ENCODE results near the gene LAX1. TPM values are rescaled to one million over a fixed set of nuclear protein-coding genes. Genes with fewer than 3 reads are reported as not detected.
"Not testable (repeated sequence)": the region's sequence is repeated elsewhere in the genome, so short reads cannot be mapped to it uniquely, and the experiment has no call there.

Gene LAX1
- total RNA-seq, 1 donor from 2014 or later: 15.2 TPM

DNA sequence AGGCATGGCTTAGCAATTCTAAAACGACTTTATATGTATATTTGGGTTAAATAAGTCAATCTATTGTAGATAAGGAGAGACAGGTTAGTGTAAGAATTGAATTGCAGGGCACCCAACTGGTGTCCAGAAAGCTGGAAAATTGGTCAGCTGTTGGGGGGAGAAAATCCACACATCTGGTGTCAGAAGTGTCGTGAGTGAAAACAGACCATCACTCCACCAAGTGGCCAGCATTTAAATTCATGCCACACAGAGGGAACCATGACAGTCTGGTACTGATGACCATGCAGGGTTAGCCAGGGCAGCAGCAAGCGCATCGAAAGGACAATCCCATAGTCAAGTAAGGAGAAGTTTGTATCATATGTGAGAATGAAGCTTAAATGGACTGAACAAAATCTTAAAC, 11.7 kb downstream of the LAX1 start:
- peaks cover 24% of the 10 kb centered on the region for H3K36me3 Mint-ChIP-seq (ENCODE audit: low read depth)
- DNase-seq (ENCODE audit: low spot score): no peak
- no peaks in the 10 kb centered on the region for H3K4me1 Mint-ChIP-seq (ENCODE audit: low read depth)
- peak overlapping the region; percentile 0 for H3K27ac Mint-ChIP-seq
- intact Hi-C loops (cut with micrococcal nuclease): no loop called here
- H3K4me3 Mint-ChIP-seq: no peak overlapping the region
- no peaks in the 10 kb centered on the region for H3K27me3 Mint-ChIP-seq (ENCODE audit: insufficient read depth)
- H3K9me3 Mint-ChIP-seq: no peaks in the 10 kb centered on the region

DNA sequence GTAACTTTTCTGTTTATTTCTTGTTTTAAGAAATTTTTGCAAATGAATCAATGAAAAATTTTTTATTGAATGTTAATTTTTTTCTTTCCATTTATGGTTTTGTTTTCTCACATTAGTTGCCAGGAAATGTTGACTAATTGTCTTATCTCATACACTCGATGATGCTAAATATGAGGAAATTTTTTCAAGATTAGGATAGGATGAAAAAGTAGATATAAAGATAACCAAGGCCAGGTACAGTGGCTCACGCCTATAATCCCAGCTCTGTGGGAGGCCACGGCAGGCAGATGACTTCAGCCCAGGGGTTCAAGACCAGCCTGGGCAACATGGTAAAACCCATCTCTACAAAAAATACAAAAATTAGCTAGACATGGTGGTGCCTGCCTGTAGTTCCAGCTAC, 12.6 kb downstream of the LAX1 start:
- H3K27ac Mint-ChIP-seq: no peak overlapping the region
- H3K27me3 Mint-ChIP-seq (ENCODE audit: insufficient read depth): no peaks in the 10 kb centered on the region
- H3K4me3 Mint-ChIP-seq: no peak overlapping the region
- peaks cover 23% of the 10 kb centered on the region for H3K36me3 Mint-ChIP-seq (ENCODE audit: low read depth)
- intact Hi-C loops (cut with micrococcal nuclease): no loop called here
- H3K4me1 Mint-ChIP-seq (ENCODE audit: low read depth): no peaks in the 10 kb centered on the region
- no peak for DNase-seq (ENCODE audit: low spot score)
- no peaks in the 10 kb centered on the region for H3K9me3 Mint-ChIP-seq

DNA sequence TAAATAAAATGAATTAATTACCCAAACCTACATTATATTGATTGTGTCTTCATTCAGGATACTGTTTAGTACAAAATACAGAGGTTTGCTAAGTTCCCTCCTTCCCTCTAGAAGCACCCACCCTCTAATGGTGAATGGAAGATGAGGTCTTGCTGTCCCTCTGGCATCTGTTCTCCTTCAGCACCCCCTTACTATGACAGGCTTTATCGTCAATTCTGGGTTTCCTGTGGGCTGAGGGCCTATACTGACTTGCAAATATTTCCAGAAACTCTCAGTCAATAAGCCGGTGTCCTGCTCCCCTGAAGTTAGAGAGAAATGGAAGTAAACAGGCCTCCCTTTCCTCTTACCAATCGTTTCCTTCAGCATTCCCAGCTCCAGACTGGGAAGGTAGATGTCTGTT, 13.2 kb downstream of the LAX1 start:
- Mint-ChIP-seq H3K4me3 (no peak overlapping the region), H3K4me1 (ENCODE audit: low read depth) (no peaks in the 10 kb centered on the region), H3K27ac (no peak overlapping the region), H3K27me3 (ENCODE audit: insufficient read depth) (no peaks in the 10 kb centered on the region), H3K9me3 (no peaks in the 10 kb centered on the region), H3K36me3 (ENCODE audit: low read depth) (peaks cover 23% of the 10 kb centered on the region)
- DNase-seq (ENCODE audit: low spot score): no peak
- intact Hi-C loops (cut with micrococcal nuclease): no loop called here

DNA sequence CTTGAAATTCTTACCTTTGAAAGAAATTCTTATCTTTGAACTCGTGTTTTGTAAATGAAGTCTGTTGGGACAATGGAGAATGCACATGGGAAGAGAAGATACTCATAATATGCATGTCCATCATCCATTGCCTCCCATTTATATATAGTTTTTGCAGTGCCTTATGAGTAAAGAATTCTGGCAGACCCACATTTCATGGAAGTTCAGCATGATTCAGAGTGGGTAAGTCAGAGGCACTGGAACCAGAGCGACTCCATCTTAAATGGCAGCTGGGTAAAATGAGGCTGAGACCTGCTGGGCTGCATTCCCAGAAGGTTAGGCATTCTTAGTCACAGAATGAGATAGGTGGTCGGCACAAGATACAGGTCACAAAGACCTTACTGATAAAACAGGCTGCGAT, 13.8 kb downstream of the LAX1 start:
- H3K27me3 Mint-ChIP-seq (ENCODE audit: insufficient read depth): no peaks in the 10 kb centered on the region
- intact Hi-C loops (cut with micrococcal nuclease): no loop called here
- no peak overlapping the region for H3K27ac Mint-ChIP-seq
- H3K36me3 Mint-ChIP-seq (ENCODE audit: low read depth): peaks cover 20% of the 10 kb centered on the region
- no peak for DNase-seq (ENCODE audit: low spot score)
- H3K4me3 Mint-ChIP-seq: no peak overlapping the region
- H3K4me1 Mint-ChIP-seq (ENCODE audit: low read depth): no peaks in the 10 kb centered on the region
- H3K9me3 Mint-ChIP-seq: no peaks in the 10 kb centered on the region

DNA sequence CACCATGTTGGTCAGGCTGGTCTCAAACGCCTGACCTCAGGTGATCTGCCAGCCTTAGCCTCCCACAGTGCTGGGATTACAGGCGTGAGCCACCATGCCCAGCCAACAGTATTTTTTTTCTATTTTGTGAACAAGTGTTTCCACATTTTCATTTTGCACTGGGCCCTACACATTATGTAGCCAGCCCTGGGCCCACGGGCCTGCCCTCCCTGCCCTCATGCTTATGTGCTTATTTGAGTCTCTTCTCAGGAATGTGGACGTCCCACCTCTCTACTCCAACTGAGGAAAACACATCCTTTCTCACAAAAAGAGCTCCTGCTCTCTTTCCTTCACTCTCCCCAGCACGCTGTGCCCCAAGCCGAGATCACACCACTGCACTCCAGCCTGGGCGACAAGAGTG, 17.0 kb downstream of the LAX1 start:
- no peaks in the 10 kb centered on the region for H3K4me1 Mint-ChIP-seq (ENCODE audit: low read depth)
- H3K4me3 Mint-ChIP-seq: no peak overlapping the region
- no peaks in the 10 kb centered on the region for H3K36me3 Mint-ChIP-seq (ENCODE audit: low read depth)
- intact Hi-C loops (cut with micrococcal nuclease): no loop called here
- H3K9me3 Mint-ChIP-seq: no peaks in the 10 kb centered on the region
- peaks cover 2% of the 10 kb centered on the region for H3K27me3 Mint-ChIP-seq (ENCODE audit: insufficient read depth)
- no peak for DNase-seq (ENCODE audit: low spot score)
- no peak overlapping the region for H3K27ac Mint-ChIP-seq

DNA sequence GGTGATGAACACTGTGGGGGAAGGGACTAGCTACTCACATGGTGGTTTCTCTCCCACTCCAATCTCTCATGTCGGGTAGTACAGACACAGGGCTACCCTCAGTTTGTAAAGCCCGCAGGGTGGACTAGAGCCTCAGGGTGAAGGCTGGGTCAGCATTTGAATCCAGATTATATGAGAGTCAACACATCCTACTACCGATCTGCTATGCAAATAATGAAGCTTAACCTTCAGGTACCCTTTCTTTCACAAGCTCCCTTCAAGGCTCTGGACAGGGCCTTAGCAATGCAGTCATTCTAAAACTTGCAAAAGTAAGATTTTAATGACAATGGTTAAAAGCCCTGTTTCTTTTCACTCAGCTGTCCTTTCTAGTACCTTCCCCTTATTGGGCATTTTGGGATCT, 25.0 kb downstream of the LAX1 start:
- Mint-ChIP-seq H3K27me3 (ENCODE audit: insufficient read depth) (peaks cover 2% of the 10 kb centered on the region), H3K36me3 (ENCODE audit: low read depth) (no peaks in the 10 kb centered on the region), H3K4me1 (ENCODE audit: low read depth) (peaks cover 4% of the 10 kb centered on the region), H3K27ac (no peak overlapping the region), H3K4me3 (no peak overlapping the region), H3K9me3 (no peaks in the 10 kb centered on the region)
- no peak for DNase-seq (ENCODE audit: low spot score)
- intact Hi-C loops (cut with micrococcal nuclease): loop anchor here (10.0 kb wide), 5 partner anchors 45 to 1445 kb away; partner anchors contain the start of genes PPFIA4, PPP1R12B and UBE2T

DNA sequence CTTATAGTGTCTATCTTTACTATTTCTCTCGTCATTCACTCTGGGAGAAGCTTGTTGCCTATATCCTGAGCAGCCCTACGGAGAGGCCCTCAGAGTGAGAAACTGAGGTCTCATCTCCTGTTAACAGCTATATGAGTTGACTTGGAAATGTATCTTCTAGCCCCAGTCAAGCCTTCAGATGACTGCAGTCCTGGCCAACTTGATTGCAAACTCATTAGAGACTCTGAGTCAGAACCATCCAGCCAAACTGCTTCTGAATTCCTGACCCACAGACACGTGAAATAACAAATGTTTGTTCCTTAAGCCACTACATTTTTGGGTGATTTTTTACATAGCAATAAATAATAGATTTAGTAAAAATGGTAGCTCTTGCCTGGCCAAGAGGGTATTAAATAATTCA, 26.5 kb downstream of the LAX1 start:
- DNase-seq (ENCODE audit: low spot score): no peak
- intact Hi-C loops (cut with micrococcal nuclease): loop anchor here (10.0 kb wide), 5 partner anchors 47 to 1447 kb away; partner anchors contain the start of genes PPFIA4, PPP1R12B and UBE2T
- Mint-ChIP-seq H3K4me3 (no peak overlapping the region), H3K27me3 (ENCODE audit: insufficient read depth) (no peaks in the 10 kb centered on the region), H3K9me3 (no peaks in the 10 kb centered on the region), H3K4me1 (ENCODE audit: low read depth) (peaks cover 10% of the 10 kb centered on the region), H3K36me3 (ENCODE audit: low read depth) (no peaks in the 10 kb centered on the region), H3K27ac (no peak overlapping the region)

DNA sequence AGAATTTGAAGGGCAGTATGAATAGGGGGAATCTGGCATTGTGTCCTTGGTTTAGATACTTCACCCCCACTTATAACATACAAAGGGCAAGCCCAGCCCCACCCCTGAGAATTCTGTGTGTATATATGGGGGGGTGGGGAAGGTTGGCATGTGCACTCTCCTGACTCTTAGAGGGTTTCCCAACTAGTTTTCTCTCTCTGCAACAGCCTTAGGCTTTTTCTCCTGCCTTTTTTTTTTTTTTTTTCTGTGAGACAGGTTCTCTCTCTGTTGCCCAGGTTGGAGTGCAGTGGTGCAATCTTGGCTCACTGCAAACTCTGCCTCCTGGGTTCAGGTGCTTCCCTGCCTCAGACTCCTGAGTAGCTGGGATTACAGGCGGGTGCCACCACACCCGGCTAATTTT, 27.5 kb downstream of the LAX1 start:
- intact Hi-C loops (cut with micrococcal nuclease): loop anchor here (10.0 kb wide), 5 partner anchors 48 to 1448 kb away; partner anchors contain the start of genes PPFIA4, PPP1R12B and UBE2T
- Mint-ChIP-seq H3K27me3 (ENCODE audit: insufficient read depth) (no peaks in the 10 kb centered on the region), H3K9me3 (no peaks in the 10 kb centered on the region), H3K4me1 (ENCODE audit: low read depth) (peaks cover 18% of the 10 kb centered on the region), H3K36me3 (ENCODE audit: low read depth) (peaks cover 7% of the 10 kb centered on the region), H3K4me3 (no peak overlapping the region), H3K27ac (no peak overlapping the region)
- no peak for DNase-seq (ENCODE audit: low spot score)

DNA sequence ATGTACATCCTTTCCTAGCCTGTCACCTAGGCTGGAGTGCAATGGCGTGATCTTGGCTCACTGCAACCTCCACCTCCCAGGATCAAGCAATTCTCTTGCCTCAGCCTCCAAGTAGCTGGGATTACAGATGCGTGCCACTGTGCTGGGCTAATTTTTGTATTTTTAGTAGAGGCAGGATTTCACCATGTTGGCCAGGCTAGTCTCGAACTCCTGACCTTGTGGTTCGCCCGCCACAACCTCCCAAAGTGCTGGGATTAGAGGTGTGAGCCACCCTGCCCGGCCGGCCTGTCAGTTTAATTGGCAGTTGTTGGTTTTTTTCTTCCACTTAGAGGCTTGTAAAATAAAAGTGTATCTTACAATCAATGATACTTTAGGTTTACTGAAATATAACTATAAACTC, 28.6 kb downstream of the LAX1 start:
- intact Hi-C loops (cut with micrococcal nuclease): loop anchor here (10.0 kb wide), 5 partner anchors 49 to 1449 kb away; partner anchors contain the start of genes PPFIA4, PPP1R12B and UBE2T
- Mint-ChIP-seq H3K4me1 (ENCODE audit: low read depth) (peaks cover 29% of the 10 kb centered on the region), H3K36me3 (ENCODE audit: low read depth) (peaks cover 18% of the 10 kb centered on the region)
- H3K27ac Mint-ChIP-seq; H3K27me3 Mint-ChIP-seq (ENCODE audit: insufficient read depth); H3K9me3 Mint-ChIP-seq; DNase-seq (ENCODE audit: low spot score); H3K4me3 Mint-ChIP-seq: not testable (repeated sequence)

DNA sequence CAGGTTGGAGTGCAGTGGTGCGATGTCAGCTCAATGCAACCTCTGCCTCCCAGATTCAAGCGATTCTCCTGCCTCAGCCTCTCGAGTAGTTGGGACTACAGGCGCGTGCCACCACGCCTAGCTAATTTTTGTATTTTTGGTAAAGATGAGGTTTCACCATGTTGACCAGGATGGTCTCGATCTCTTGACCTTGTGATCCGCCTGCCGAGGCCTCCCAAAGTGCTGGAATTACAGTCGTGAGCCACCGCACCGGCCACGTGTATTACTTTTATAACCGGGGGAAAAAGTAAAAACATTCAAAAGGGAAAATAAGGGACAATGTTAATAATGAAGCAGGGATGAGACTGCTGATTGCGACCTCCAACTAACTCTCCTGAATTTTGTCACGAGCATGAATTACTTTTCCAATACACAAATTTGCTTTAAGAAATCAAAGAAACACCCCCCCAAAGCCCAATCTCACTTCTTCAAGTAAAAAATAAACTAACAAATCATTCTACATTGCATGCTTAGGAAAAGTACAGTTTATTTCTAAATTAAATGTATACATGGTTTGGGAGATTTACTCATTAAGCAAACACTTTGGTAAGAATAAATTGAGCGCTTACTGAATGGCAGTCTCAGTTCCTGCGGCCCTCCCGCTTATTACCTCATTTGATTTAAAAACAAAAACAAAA, 29.9 kb downstream of the LAX1 start:
- H3K27me3 Mint-ChIP-seq (ENCODE audit: insufficient read depth): no peaks in the 10 kb centered on the region

DNA sequence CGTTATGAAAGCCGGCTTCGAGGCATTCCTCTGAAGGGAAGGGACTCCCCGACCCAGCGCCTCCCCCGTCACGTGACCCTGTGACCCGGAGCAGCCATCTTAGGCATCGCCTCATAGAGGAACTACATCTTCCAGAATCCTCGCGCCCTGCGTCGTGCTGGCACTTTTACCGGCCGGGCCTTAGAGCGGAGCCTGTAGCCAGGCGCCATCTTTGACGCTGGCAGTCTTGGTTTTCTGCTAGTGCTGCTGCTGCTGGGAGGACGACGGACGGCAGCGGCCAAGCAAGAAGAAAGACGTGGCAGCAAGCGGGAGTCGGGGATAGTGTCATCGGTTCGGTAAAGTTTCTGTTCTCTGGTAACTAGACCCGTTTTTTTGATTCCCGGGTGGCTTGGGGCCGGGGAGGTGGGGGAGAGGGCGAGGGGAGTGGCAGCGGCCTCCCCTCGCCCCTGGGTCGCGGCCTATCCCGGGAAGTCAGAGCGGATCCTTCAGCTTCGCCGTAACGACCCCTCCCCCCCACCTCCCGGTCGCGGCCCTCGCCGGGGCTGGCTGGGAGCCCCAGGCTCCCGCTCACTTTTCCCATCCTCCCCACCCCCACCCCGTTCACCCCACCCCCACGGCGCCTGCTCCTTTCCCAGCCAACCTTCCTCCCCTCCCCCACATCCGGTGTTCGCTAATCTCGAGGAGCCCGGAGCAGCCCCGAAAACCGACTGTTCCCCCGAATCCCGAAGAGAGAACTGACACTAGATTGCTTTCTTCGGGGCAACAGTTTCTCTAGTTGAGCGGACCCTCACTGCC, 30.7 kb downstream of the LAX1 start, which contains the start of the genes ZBED6 and ZC3H11A:
Gene ZBED6 (plus strand): TSS at position 183 of the 795 bp plus-strand sequence. CDS start 1,900 bp downstream, outside the sequence.
Gene ZC3H11A (plus strand): TSS at position 183 of the 795 bp plus-strand sequence. CDS start 21,448 bp downstream, outside the sequence.
- intact Hi-C loops (cut with micrococcal nuclease): loop anchor here (1.0 to 10.0 kb wide), 10 partner anchors 30 to 1451 kb away; partner anchors contain the start of genes LAX1, PPFIA4, PPP1R12B and PPP1R15B
- Mint-ChIP-seq H3K4me1 (ENCODE audit: low read depth) (peaks cover 42% of the 10 kb centered on the region), H3K27ac (peak within 1 kb of the TSS; percentile 98), H3K9me3 (no peaks in the 10 kb centered on the region), H3K27me3 (ENCODE audit: insufficient read depth) (no peaks in the 10 kb centered on the region), H3K4me3 (peak within 1 kb of the TSS; percentile 96), H3K36me3 (ENCODE audit: low read depth) (peaks cover 34% of the 10 kb centered on the region)
- peak; percentile 99 for DNase-seq (ENCODE audit: low spot score)

More for the DNA sequence above, 29.9 kb downstream of the LAX1 start:
- Mint-ChIP-seq H3K4me1 (ENCODE audit: low read depth) (peaks cover 36% of the 10 kb centered on the region), H3K36me3 (ENCODE audit: low read depth) (peaks cover 30% of the 10 kb centered on the region), H3K9me3 (no peaks in the 10 kb centered on the region), H3K4me3 (peak overlapping the region; percentile 96), H3K27ac (peak overlapping the region; percentile 95)
- DNase-seq (ENCODE audit: low spot score): no peak
- intact Hi-C loops (cut with micrococcal nuclease): loop anchor here (1.0 to 10.0 kb wide), 8 partner anchors 30 to 1450 kb away; partner anchors contain the start of genes LAX1, PPFIA4, PPP1R12B and SNRPE

DNA sequence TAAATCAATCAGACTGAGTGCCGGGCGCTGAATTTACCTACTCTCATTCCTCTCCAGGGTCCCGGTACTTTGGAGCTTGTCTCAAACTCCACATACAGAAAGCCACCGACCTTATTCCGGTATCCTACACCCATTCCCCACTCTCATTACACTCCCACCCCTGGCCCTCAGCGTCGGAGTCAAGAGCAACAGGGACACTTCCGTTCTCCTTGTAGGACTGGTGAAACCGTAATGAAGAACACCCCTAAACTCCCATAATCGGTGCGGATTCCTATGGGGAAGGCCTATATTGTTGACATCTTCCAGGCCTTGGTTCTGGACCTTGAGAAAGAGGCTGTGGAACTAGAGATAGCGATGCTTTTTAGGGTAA, 31.2 kb downstream of the LAX1 start:
- Mint-ChIP-seq H3K27me3 (ENCODE audit: insufficient read depth) (no peaks in the 10 kb centered on the region), H3K4me3 (peak overlapping the region; percentile 96), H3K36me3 (ENCODE audit: low read depth) (peaks cover 34% of the 10 kb centered on the region), H3K4me1 (ENCODE audit: low read depth) (peaks cover 47% of the 10 kb centered on the region), H3K9me3 (no peaks in the 10 kb centered on the region), H3K27ac (peak overlapping the region; percentile 98)
- intact Hi-C loops (cut with micrococcal nuclease): loop anchor here (1.0 to 10.0 kb wide), 8 partner anchors 51 to 1451 kb away; partner anchors contain the start of genes PPFIA4, PPP1R12B, PPP1R15B and UBE2T
- peak; percentile 8 for DNase-seq (ENCODE audit: low spot score)
